Esophagus squamous epithelium (tissue), 5 donors: ENCODE data around the gene AEBP1. TPM values are rescaled to one million over a fixed set of nuclear protein-coding genes. Genes with fewer than 3 reads are reported as not detected.

Experiments
- DNase-seq: peaks from one replicate; lab custom pipeline; 2025; lab: John Stamatoyannopoulos, UW
- H3K27ac ChIP-seq, 4 donors: fragments of 200-600 bp; sonication (generic); one replicate each; pipeline ENCODE4 v1.5.1; 2016 to 2019; ENCODE audit warnings: mild to moderate bottlenecking in 1 of 4
- H3K27me3 ChIP-seq, 4 donors: fragments of 200-600 bp; sonication (generic); 1 replicate in 3 of 4; 2 replicates in 1 of 4; pipeline versions ENCODE4 v1.5.1 to v1.6.0; 2017 to 2021; ENCODE audit warnings: antibody characterized with exemption in 1 of 4
- H3K36me3 ChIP-seq, 3 donors: fragments of 200-600 bp; sonication (generic); one replicate each; pipeline ENCODE4 v1.5.1; 2016 to 2019
- H3K4me1 ChIP-seq, 3 donors: fragments of 200-600 bp; sonication (generic); one replicate each; pipeline ENCODE4 v1.5.1; 2017 to 2019
- H3K4me3 ChIP-seq, 4 donors: fragments of 200-600 bp; sonication (generic); 1 replicate in 3 of 4; 2 replicates in 1 of 4; pipeline ENCODE4 v1.5.1; 2016 to 2019; ENCODE audit warnings: mild to moderate bottlenecking in 2 of 4, moderate library complexity in 1 of 4
- H3K9me3 ChIP-seq, 3 donors: fragments of 200-600 bp; sonication (generic); one replicate each; pipeline ENCODE4 v1.5.1; 2016 to 2019
- CTCF ChIP-seq, 6 experiments: fragments of 450-650 bp in 4 of 6; fragments of 200-600 bp in 2 of 6; sonication (generic) in 2 of 6; IDR thresholded peaks; one replicate each; pipeline ENCODE4 v1.5.1; 2016 to 2019; ENCODE audit warnings: antibody characterized with exemption in 6 of 6, mild to moderate bottlenecking in 4 of 6, moderate library complexity in 4 of 6
- POLR2A ChIP-seq, 4 donors: fragments of 450-650 bp; IDR thresholded peaks; one replicate each; pipeline ENCODE4 v1.6.1; 2017; ENCODE audit warnings: antibody characterized with exemption in 4 of 4, mild to moderate bottlenecking in 4 of 4, moderate library complexity in 3 of 4
- WGBS, 2 donors: methylation state at CpG; one replicate each; pipeline ENCODE4 v1.1.5; 2018; 5-methylcytosine and 5-hydroxymethylcytosine counted together
- intact Hi-C: fragments of 100-400 bp; cut with DNase I; formaldehyde crosslinking; loops from one replicate; pipeline ENCODE4 v1.15.0; 2022
- total RNA-seq, 4 donors: library from RNA; depleted of rRNA; stranded (reverse); fragments of >200 nt; gene quantifications; one replicate each; pipeline ENCODE4 v1.1.0, GENCODE V29; 2016
- donor health status: DM: yes; HTN: yes; CAD: no.

The AEBP1 gene
- total RNA-seq, 4 donors from 2014 or later, result 4.6 to 83.9 (median 25.2) TPM

GRCh38 chr7:44066494-44067063, 37.6 kb upstream of the AEBP1 start:
- Histone ChIP-seq H3K4me3 (no peak overlapping the region), H3K36me3 (peaks cover 0 to 14% (median 13%) of the 10 kb centered on the region in 3 donors), H3K27ac (no peak overlapping the region), H3K27me3 (no peaks in the 10 kb centered on the region), H3K4me1 (peaks cover 18 to 56% (median 29%) of the 10 kb centered on the region in 3 donors), H3K9me3 (no peaks in the 10 kb centered on the region)
- no peak for TF ChIP-seq CTCF (IDR thresholded peaks at IDR 0.05)
- TF ChIP-seq POLR2A (IDR thresholded peaks at IDR 0.05), result peak in 1 of 4 donors; percentile 14
- WGBS, 2 donors, result 73 to 100% methylated on average over 1 to 5 of the region's 7 CpGs
- intact Hi-C loops, result no loop called here
- DNase-seq, result no peak

GRCh38 chr7:44067064-44067951, 36.8 kb upstream of the AEBP1 start:
- TF ChIP-seq POLR2A (IDR thresholded peaks at IDR 0.05) (no peak), CTCF (IDR thresholded peaks at IDR 0.05) (no peak)
- intact Hi-C loops, result no loop called here
- no peak overlapping the region for H3K27ac ChIP-seq
- no peak overlapping the region for H3K4me3 ChIP-seq
- no peaks in the 10 kb centered on the region for H3K9me3 ChIP-seq
- 81 to 86% methylated on average over 7 to 11 of the region's 11 CpGs for WGBS, 2 donors
- peaks cover 22 to 63% (median 37%) of the 10 kb centered on the region in 3 donors for H3K4me1 ChIP-seq
- peaks cover 0 to 8% (median 5%) of the 10 kb centered on the region in 3 donors for H3K36me3 ChIP-seq
- no peaks in the 10 kb centered on the region for H3K27me3 ChIP-seq
- no peak for DNase-seq

GRCh38 chr7:44068054-44068453, 36.1 kb upstream of the AEBP1 start:
- no peak for DNase-seq
- no peak overlapping the region for H3K4me3 ChIP-seq
- intact Hi-C loops, result no loop called here
- H3K9me3 ChIP-seq, result no peaks in the 10 kb centered on the region
- no peak overlapping the region for H3K27ac ChIP-seq
- H3K4me1 ChIP-seq, result peaks cover 29 to 67% (median 44%) of the 10 kb centered on the region in 3 donors
- H3K27me3 ChIP-seq, result no peaks in the 10 kb centered on the region
- peaks cover 0 to 8% (median 1%) of the 10 kb centered on the region in 3 donors for H3K36me3 ChIP-seq
- WGBS, 2 donors, result 52 to 64% methylated on average over 6 to 7 of the region's 7 CpGs
- TF ChIP-seq CTCF (IDR thresholded peaks at IDR 0.05) (no peak), POLR2A (IDR thresholded peaks at IDR 0.05) (peak in 1 of 4 donors; percentile 11)

- no peak overlapping the region for H3K4me3 ChIP-seq
- no peaks in the 10 kb centered on the region for H3K9me3 ChIP-seq
- no peak for TF ChIP-seq CTCF (IDR thresholded peaks at IDR 0.05)
- TF ChIP-seq POLR2A (IDR thresholded peaks at IDR 0.05), result no peak
- peak overlapping the region; percentile 76 to 88 (median 86) for H3K27ac ChIP-seq
- peaks cover 9 to 46% (median 14%) of the 10 kb centered on the region in 3 donors for H3K36me3 ChIP-seq
- no peaks in the 10 kb centered on the region for H3K27me3 ChIP-seq
- 39 to 52% methylated on average over 7 to 9 of the region's 9 CpGs for WGBS, 2 donors
- intact Hi-C loops, result no loop called here
- no peak for DNase-seq
- H3K4me1 ChIP-seq, result peaks cover 35 to 69% (median 40%) of the 10 kb centered on the region in 3 donors
Observed at GRCh38 chr7:44071726-44072363, 32.3 kb upstream of the AEBP1 start.
